SKM-1 (cell line): Measurements from ENCODE around the gene ITGAE.
"Not testable (repeated sequence)": the region's sequence is repeated elsewhere in the genome, so short reads cannot be mapped to it uniquely, and the experiment has no call there.

Experiments
- DNase-seq: peaks from one replicate; lab custom pipeline; 2025; ENCODE audit not compliant: unreplicated experiment; lab: John Stamatoyannopoulos, UW

The ITGAE gene

GRCh38 chr17:3796110-3796821 is 4.7 kb downstream of the ITGAE start:
- no peak for DNase-seq

GRCh38 chr17:3795390-3796102 is 5.4 kb downstream of the ITGAE start:
- no peak for DNase-seq

GRCh38 chr17:3794557-3795389 is 6.2 kb downstream of the ITGAE start:
- DNase-seq, result no peak

GRCh38 chr17:3794152-3794551 is 6.8 kb downstream of the ITGAE start:
- DNase-seq, result not testable (repeated sequence)

- not testable (repeated sequence) for DNase-seq
These were observed 7.7 kb downstream of the ITGAE start for GRCh38 chr17:3793258-3793657.

GRCh38 chr17:3792481-3792880 is 8.5 kb downstream of the ITGAE start:
- no peak for DNase-seq

- no peak for DNase-seq
These were observed 12.8 kb downstream of the ITGAE start for GRCh38 chr17:3788200-3788599.

- DNase-seq, result not testable (repeated sequence)
These were observed 15.7 kb downstream of the ITGAE start for GRCh38 chr17:3785323-3785722.

- no peak for DNase-seq
These were observed 18.2 kb downstream of the ITGAE start for GRCh38 chr17:3782751-3783150.

- DNase-seq, result no peak
These were observed 20.0 kb downstream of the ITGAE start for GRCh38 chr17:3780986-3781385.

GRCh38 chr17:3777366-3778120 is 23.4 kb downstream of the ITGAE start:
- DNase-seq, result no peak

- DNase-seq, result no peak
These were observed 27.0 kb downstream of the ITGAE start for GRCh38 chr17:3773966-3774365.

- DNase-seq, result no peak
These were observed 27.5 kb downstream of the ITGAE start for GRCh38 chr17:3773511-3773910.

- DNase-seq, result no peak
These were observed 28.2 kb downstream of the ITGAE start for GRCh38 chr17:3772764-3773163.

- DNase-seq, result no peak
These were observed 29.8 kb downstream of the ITGAE start for GRCh38 chr17:3771140-3771539.

- DNase-seq, result no peak
These were observed 30.5 kb downstream of the ITGAE start for GRCh38 chr17:3770466-3770865.

- DNase-seq, result no peak
These were observed 32.2 kb downstream of the ITGAE start for GRCh38 chr17:3768769-3769168.

- DNase-seq, result no peak
These were observed 32.6 kb downstream of the ITGAE start for GRCh38 chr17:3768341-3768740.

- DNase-seq, result no peak
These were observed 34.2 kb downstream of the ITGAE start for GRCh38 chr17:3766779-3767178.

GRCh38 chr17:3765981-3766380 is 35.0 kb downstream of the ITGAE start:
- DNase-seq, result no peak

GRCh38 chr17:3763777-3764170 is 37.2 kb downstream of the ITGAE start:
- DNase-seq, result no peak
